ENCODE measurements around the gene TIMM8B.
A peak's percentile ranks its signal among the peaks of the same experiment; 100 is the strongest.
"Not testable (repeated sequence)": the region's sequence is repeated elsewhere in the genome, so short reads cannot be mapped to it uniquely, and the experiment has no call there.

TIMM8B gene

DNA sequence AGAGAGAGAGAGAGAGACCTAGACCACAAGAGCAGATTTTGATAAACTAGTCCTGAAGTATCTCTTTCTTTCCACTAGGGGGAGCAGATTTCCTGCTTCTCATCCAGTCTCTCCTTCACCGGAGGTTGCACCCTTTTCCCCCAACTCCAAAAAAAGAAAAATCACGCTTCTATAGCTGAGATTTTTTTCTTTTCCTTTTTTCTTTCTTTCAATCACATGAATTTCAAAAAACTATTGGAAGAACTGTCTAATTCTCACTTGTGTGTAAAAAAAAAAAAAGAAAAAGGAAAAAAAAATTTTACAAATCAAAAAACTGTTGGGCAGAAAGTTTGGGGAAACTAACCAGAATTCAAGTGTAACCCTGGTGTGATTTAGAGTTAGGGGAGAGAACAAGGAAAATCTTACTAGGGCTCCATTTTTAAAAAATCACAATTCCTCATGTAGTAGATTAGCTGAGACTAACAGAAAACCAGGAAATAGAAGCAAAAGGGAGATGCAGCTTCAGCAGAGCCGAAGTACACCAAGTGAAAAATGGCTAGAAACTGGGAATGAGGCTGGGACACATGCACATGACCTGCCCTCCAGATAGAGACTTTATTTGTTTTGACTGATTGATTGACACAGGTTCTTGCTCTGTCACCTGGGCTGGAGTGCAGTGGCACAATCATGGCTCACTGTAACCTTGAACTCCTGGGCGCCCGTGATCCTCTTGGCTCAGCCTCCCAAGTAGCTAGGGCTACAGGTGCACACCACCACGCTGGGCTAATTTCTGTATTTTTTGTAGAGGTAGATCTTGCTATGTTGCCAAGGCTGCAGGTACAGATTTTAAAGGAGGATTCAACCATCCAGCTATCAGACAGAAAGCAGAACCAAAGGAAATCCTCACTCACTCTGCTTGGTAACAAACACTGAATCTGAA lies 27.2 kb upstream of the TIMM8B start:
- no peak overlapping the region for H3K4me3 ChIP-seq (ENCODE audit: low read length)
- no peaks in the 10 kb centered on the region for H3K4me1 ChIP-seq (ENCODE audit: insufficient read depth, low read length)
- H3K27me3 ChIP-seq (ENCODE audit: insufficient read depth, low read length): no peaks in the 10 kb centered on the region
- H3K36me3 ChIP-seq (ENCODE audit: insufficient read depth, low read depth, low read length): no peaks in the 10 kb centered on the region
- H3K9me3 ChIP-seq (ENCODE audit: insufficient read depth, low read depth, low read length): no peaks in the 10 kb centered on the region
- no peak overlapping the region for H3K27ac ChIP-seq (ENCODE audit: low read length)
- no peak overlapping the region for H3K9ac ChIP-seq (ENCODE audit: low read depth, low read length)

DNA sequence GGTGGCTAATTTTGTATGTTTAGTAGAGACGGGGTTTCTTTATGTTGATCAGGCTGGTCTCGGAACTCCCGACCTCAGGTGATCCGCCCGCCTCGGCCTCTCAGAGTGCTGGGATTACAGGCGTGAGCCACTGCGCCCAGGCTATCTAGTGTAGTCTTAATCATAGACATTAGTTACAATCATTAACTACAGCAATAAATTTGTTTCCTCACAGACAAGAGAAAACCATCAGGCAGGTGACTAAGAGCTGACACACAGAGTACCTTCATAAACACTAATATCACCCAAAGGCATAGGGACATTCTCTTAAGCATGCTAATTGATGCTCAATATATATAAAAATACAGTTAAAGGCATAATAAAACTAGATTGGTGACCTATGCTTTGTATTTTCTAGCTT lies 19.5 kb upstream of the TIMM8B start:
- Histone ChIP-seq H3K9ac (ENCODE audit: low read depth, low read length) (no peak overlapping the region), H3K36me3 (ENCODE audit: insufficient read depth, low read depth, low read length) (no peaks in the 10 kb centered on the region), H3K27ac (ENCODE audit: low read length) (no peak overlapping the region), H3K27me3 (ENCODE audit: insufficient read depth, low read length) (no peaks in the 10 kb centered on the region), H3K9me3 (ENCODE audit: insufficient read depth, low read depth, low read length) (no peaks in the 10 kb centered on the region), H3K4me1 (ENCODE audit: insufficient read depth, low read length) (no peaks in the 10 kb centered on the region), H3K4me3 (ENCODE audit: low read length) (no peak overlapping the region)

DNA sequence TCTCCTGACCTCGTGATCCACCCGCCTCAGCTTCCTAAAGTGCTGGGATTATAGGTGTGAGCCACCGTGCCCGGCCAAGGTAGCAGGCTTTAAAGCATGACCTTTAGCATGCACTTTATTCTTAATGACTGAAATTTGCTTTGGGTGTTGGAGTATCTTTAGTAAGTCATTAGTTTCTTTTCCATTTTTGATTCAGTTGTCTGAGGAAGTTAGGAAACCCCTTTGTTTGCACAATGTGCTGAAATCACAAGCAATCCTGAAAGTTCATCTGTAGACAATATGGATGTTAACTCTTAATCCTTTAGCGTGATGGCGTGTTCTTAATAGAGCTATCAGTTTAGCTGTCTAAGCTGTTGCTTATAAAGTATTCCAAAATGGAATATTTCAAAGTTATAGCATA lies 16.9 kb upstream of the TIMM8B start:
- Histone ChIP-seq H3K4me3 (ENCODE audit: low read length) (no peak overlapping the region), H3K9me3 (ENCODE audit: insufficient read depth, low read depth, low read length) (no peaks in the 10 kb centered on the region), H3K36me3 (ENCODE audit: insufficient read depth, low read depth, low read length) (no peaks in the 10 kb centered on the region), H3K9ac (ENCODE audit: low read depth, low read length) (no peak overlapping the region), H3K27me3 (ENCODE audit: insufficient read depth, low read length) (no peaks in the 10 kb centered on the region), H3K27ac (ENCODE audit: low read length) (no peak overlapping the region), H3K4me1 (ENCODE audit: insufficient read depth, low read length) (no peaks in the 10 kb centered on the region)

DNA sequence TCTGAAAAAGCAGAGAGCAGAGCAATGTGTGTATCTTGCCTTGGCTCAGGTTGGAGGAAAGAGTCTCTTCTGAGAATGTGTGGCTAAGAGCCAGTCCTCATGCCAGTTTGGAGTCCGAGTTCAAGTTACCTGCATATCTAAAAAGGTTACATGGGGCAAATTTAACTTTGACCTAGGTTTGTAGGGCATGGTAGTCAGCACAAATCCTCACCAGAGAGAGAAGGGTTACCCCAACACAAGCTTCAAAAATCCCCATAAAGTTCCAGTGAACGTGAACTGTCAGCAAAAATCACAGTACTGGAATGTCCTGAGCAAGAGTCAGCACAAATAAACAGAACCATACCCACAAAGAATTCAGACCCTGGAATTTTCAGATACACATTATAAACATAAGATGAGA lies 13.9 kb upstream of the TIMM8B start:
- Histone ChIP-seq H3K36me3 (ENCODE audit: insufficient read depth, low read depth, low read length) (peaks cover 12% of the 10 kb centered on the region), H3K27ac (ENCODE audit: low read length) (no peak overlapping the region), H3K4me3 (ENCODE audit: low read length) (no peak overlapping the region), H3K4me1 (ENCODE audit: insufficient read depth, low read length) (no peaks in the 10 kb centered on the region), H3K27me3 (ENCODE audit: insufficient read depth, low read length) (no peaks in the 10 kb centered on the region), H3K9ac (ENCODE audit: low read depth, low read length) (no peak overlapping the region), H3K9me3 (ENCODE audit: insufficient read depth, low read depth, low read length) (no peaks in the 10 kb centered on the region)

DNA sequence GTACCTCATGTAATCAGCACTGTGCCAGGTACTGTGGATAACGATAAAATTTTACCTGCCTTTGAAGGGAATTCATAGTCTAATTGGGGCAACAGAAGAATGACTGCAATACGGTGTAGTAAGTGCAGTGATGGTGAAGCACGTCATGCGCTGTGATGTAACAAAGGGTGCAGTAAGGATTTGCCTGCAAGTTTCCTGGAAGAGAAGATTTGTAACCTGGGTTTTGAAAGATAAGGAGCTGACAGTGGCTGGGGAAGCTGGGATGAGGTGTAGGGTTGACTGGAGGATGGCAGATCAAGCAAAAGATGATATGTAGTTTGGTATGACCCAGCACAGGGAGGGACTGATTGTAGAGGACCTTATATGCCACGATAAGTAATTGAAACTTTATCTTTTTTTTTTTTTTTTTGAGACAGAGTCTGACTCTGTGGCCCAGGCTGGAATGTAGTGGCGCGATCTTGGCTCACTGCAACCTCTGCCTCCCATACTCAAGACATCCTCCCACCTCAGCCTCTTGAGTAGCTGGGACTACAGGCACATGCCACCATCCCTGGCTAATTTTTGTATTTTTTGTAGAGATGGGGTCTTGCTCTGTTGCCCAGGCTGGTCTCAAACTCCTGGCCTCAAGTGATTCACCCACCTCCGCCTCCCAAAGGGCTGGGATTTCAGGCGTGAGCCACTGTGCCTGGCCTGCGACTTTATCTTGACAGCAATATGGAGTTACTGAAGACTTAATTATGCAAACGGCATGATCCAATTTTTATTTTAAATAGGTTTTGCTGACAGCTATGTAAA lies 11.4 kb upstream of the TIMM8B start:
- Histone ChIP-seq H3K9ac (ENCODE audit: low read depth, low read length) (no peak overlapping the region), H3K9me3 (ENCODE audit: insufficient read depth, low read depth, low read length) (no peaks in the 10 kb centered on the region), H3K4me3 (ENCODE audit: low read length) (no peak overlapping the region), H3K36me3 (ENCODE audit: insufficient read depth, low read depth, low read length) (peaks cover 35% of the 10 kb centered on the region), H3K27ac (ENCODE audit: low read length) (no peak overlapping the region), H3K4me1 (ENCODE audit: insufficient read depth, low read length) (no peaks in the 10 kb centered on the region), H3K27me3 (ENCODE audit: insufficient read depth, low read length) (no peaks in the 10 kb centered on the region)

DNA sequence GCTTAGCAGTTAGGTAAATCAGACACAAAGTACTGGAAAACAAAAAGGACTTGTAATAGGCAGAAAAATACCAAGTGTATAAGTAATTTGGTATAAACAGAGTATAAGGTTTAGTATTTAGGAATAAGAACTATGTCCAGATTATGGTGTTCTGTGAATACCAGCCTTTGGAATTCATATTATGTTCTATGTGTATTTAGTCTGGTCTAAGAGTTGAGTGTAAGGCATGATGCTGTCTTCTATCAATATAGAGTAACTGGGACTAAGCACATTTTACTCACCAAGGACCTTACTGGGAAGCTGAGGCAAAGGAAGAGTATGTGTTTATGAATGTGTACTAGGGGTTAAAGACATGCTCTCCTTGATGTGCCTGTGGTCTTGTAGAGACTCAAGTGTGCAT lies 9.6 kb upstream of the TIMM8B start:
- H3K27me3 ChIP-seq (ENCODE audit: insufficient read depth, low read length): no peaks in the 10 kb centered on the region
- H3K9me3 ChIP-seq (ENCODE audit: insufficient read depth, low read depth, low read length): no peaks in the 10 kb centered on the region
- peaks cover 52% of the 10 kb centered on the region for H3K36me3 ChIP-seq (ENCODE audit: insufficient read depth, low read depth, low read length)
- H3K9ac ChIP-seq (ENCODE audit: low read depth, low read length): no peak overlapping the region
- H3K4me3 ChIP-seq (ENCODE audit: low read length): no peak overlapping the region
- no peaks in the 10 kb centered on the region for H3K4me1 ChIP-seq (ENCODE audit: insufficient read depth, low read length)
- H3K27ac ChIP-seq (ENCODE audit: low read length): no peak overlapping the region

DNA sequence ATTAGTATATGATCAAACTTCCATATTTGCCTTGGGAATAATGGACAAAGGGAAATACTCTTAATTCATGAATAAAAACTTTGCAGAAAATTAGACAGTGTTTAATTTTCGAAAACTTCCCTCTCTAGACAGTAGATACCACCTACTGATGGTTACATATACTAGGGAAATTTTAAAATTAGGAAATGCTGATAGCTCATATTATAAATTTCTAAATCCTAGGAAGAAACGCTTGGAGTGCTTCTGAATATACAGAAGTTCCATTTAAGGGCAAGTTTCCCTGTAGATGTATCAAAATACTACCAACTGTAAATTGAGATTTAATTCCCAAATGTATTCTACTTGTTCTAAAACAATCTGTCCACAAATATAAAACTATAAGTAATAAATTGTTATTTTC lies 8.7 kb upstream of the TIMM8B start:
- H3K4me3 ChIP-seq (ENCODE audit: low read length); H3K9ac ChIP-seq (ENCODE audit: low read depth, low read length); H3K9me3 ChIP-seq (ENCODE audit: insufficient read depth, low read depth, low read length); H3K4me1 ChIP-seq (ENCODE audit: insufficient read depth, low read length); H3K27ac ChIP-seq (ENCODE audit: low read length); H3K27me3 ChIP-seq (ENCODE audit: insufficient read depth, low read length): not testable (repeated sequence)
- peaks cover 61% of the 10 kb centered on the region for H3K36me3 ChIP-seq (ENCODE audit: insufficient read depth, low read depth, low read length)

DNA sequence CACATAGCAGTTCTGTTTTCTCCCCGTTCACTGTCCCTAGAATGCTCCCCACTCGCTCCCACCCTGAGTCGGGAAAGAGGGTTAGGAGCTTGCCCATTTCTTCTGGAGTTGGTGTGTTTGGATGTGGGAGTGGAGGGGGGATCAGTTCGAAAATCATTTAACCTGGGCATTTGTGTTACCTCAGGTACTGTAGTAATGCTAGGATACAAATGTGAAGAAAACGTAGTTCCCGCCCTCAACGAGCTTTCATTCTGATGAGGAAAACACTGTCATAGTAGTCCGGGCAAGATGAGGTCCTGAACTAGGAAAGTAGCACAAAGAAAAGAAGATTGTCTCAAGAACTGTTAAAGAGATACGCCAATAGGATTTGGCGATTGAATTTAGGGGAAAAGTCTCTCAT lies 656 bp upstream of the TIMM8B start:
- peak overlapping the region; percentile 73 for H3K27ac ChIP-seq (ENCODE audit: low read length)
- H3K9me3 ChIP-seq (ENCODE audit: insufficient read depth, low read depth, low read length): no peaks in the 10 kb centered on the region
- H3K9ac ChIP-seq (ENCODE audit: low read depth, low read length): peak overlapping the region; percentile 86
- peak overlapping the region; percentile 84 for H3K4me3 ChIP-seq (ENCODE audit: low read length)
- peaks cover 77% of the 10 kb centered on the region for H3K36me3 ChIP-seq (ENCODE audit: insufficient read depth, low read depth, low read length)
- no peaks in the 10 kb centered on the region for H3K27me3 ChIP-seq (ENCODE audit: insufficient read depth, low read length)
- peaks cover 4% of the 10 kb centered on the region; the same call in 1 of the 2 replicates for H3K4me1 ChIP-seq (ENCODE audit: insufficient read depth, low read length)

DNA sequence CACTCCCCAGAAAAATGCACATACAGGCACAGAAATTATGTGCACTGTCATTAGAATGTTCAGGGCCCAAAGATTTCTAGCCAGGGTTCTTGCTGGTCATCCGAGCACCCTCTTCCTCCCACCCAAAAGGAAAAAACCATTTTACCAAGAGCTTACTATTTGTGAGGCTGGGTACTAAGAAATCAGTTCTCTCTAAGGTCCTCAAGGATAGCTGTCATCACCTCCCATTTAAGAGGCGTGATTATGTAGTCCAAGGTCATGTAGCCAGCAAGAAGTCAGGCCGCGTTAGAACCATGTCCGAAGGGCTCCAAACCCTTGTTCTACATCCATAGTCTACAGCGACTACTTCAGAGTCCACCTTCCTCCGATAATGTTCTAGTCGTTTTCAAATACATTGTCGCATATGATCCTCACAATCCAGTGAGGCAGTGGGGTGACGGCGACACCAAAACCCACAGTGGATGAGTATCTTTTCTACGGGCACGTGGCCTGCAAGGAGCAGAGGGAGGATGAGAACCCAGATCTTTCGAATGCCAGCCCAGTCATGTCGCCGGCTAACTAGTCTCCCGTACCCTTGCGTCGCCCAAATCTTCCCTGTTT lies 634 bp downstream of the TIMM8B start:
- Histone ChIP-seq H3K9me3 (ENCODE audit: insufficient read depth, low read depth, low read length) (no peaks in the 10 kb centered on the region), H3K4me1 (ENCODE audit: insufficient read depth, low read length) (peaks cover 4% of the 10 kb centered on the region; the same call in 1 of the 2 replicates), H3K27me3 (ENCODE audit: insufficient read depth, low read length) (no peaks in the 10 kb centered on the region), H3K4me3 (ENCODE audit: low read length) (peak overlapping the region; percentile 84), H3K9ac (ENCODE audit: low read depth, low read length) (peak overlapping the region; percentile 86), H3K27ac (ENCODE audit: low read length) (peak overlapping the region; percentile 10), H3K36me3 (ENCODE audit: insufficient read depth, low read depth, low read length) (peaks cover 72% of the 10 kb centered on the region)

DNA sequence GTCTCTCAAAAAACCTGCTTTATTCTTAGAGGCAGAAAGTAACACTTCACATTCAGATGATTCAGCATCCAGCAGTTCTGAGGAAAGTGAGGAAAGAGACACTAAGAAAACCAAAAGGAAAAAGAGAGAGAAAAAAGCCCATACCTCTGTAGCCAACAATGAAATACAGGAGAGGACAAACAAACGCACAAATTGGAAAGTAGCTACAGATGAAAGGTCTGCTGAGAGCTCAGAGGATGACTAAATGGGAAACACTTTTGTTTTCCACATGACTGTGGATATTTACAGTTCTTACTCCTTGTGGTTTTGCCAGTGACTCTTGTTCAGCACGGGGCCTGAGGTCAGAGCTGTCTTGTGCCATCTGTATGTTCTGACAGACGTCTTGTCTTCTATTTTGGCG lies 3.8 kb downstream of the TIMM8B start:
- peaks cover 4% of the 10 kb centered on the region; the same call in 1 of the 2 replicates for H3K4me1 ChIP-seq (ENCODE audit: insufficient read depth, low read length)
- H3K9me3 ChIP-seq (ENCODE audit: insufficient read depth, low read depth, low read length): no peaks in the 10 kb centered on the region
- peaks cover 69% of the 10 kb centered on the region for H3K36me3 ChIP-seq (ENCODE audit: insufficient read depth, low read depth, low read length)
- H3K4me3 ChIP-seq (ENCODE audit: low read length): no peak overlapping the region
- H3K27me3 ChIP-seq (ENCODE audit: insufficient read depth, low read length): no peaks in the 10 kb centered on the region
- no peak overlapping the region for H3K9ac ChIP-seq (ENCODE audit: low read depth, low read length)
- no peak overlapping the region for H3K27ac ChIP-seq (ENCODE audit: low read length)

DNA sequence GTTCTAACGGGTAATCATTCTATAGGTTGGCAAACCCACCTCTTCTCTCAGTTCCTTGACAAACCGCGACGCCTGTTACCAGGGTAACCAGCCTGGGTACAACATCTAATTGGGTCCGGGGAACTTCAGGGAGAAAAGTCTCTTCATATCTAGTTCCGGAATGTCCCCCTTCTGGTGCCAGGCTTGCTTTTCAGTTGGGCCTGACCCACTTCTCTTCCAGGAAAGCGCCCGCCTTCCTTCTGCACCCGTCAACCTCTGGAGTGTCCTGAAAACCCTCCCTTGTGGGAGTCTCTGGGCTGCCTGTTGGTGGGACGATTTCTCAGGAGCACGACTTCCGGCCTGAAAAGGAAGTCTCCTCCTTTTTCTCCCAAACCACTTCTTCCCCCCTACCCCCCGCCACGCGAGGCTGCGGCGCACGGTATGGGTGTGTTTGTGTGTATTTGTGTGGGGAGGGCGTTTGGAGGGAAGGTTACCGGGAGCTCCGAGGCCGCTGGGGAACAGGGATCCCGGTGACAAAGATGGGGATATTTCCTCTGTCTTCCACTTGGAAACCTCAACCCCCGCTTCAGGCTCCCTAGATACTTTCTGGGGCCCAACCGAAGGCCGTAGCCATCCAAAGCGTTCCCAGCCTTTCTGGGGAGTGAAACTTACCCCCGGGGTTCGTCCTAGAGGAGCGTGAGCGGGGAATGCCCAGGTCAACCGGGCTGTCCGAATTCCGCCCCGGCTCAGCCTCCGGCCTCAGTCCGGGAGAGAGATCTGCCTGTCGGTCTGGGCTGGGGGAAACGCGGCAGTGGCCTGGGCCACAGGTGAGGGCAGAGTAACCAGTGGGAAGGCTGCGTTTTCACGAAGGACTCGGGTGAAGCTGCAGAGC lies 12.4 kb downstream of the TIMM8B start, which contains the start of the genes NKAPD1 and PIH1D2:
Gene NKAPD1 (plus strand): TSS at position 359 of the 871 bp plus-strand sequence. CDS start 1,276 bp downstream, outside the sequence.
Gene PIH1D2 (minus strand): TSS at position 77 of the 871 bp plus-strand sequence. CDS start 843 bp downstream, outside the sequence.
- Histone ChIP-seq H3K9ac (ENCODE audit: low read depth, low read length) (peak within 1 kb of the TSS; percentile 89), H3K27me3 (ENCODE audit: insufficient read depth, low read length) (no peaks in the 10 kb centered on the region), H3K27ac (ENCODE audit: low read length) (peak within 1 kb of the TSS; percentile 86), H3K4me3 (ENCODE audit: low read length) (peak within 1 kb of the TSS; percentile 94), H3K4me1 (ENCODE audit: insufficient read depth, low read length) (peaks cover 8% of the 10 kb centered on the region; the same call in 1 of the 2 replicates), H3K36me3 (ENCODE audit: insufficient read depth, low read depth, low read length) (peaks cover 34% of the 10 kb centered on the region), H3K9me3 (ENCODE audit: insufficient read depth, low read depth, low read length) (no peaks in the 10 kb centered on the region)

Measured in iPS-20b (cell line).